ENCODE data around the gene MED16.
"Not testable (repeated sequence)": the region's sequence is repeated elsewhere in the genome, so short reads cannot be mapped to it uniquely, and the experiment has no call there.

MED16 gene

GRCh38 chr19:904545-904944, 11.6 kb upstream of the MED16 start:
- no peak for DNase-seq

- no peak for DNase-seq
These were observed 10.3 kb upstream of the MED16 start for GRCh38 chr19:903266-903797.

- no peak for DNase-seq
These were observed 9.6 kb upstream of the MED16 start for GRCh38 chr19:902446-903226.

DNA sequence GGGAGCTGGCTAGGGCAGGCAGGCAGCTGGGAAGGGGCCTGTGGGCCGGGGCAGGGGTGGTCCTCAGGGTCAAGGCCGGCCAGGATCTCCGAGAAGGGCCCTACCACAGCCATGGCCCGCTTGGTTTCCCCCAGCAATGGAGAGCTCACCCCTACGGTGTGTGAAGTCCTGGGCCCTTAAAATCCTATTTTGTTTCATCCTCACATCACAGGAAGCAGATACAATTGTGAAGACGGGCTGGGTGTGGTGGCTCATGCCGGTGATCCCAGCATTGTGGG, 9.0 kb upstream of the MED16 start:
- no peak for DNase-seq

GRCh38 chr19:901216-902092, 8.5 kb upstream of the MED16 start:
- no peak for DNase-seq

DNA sequence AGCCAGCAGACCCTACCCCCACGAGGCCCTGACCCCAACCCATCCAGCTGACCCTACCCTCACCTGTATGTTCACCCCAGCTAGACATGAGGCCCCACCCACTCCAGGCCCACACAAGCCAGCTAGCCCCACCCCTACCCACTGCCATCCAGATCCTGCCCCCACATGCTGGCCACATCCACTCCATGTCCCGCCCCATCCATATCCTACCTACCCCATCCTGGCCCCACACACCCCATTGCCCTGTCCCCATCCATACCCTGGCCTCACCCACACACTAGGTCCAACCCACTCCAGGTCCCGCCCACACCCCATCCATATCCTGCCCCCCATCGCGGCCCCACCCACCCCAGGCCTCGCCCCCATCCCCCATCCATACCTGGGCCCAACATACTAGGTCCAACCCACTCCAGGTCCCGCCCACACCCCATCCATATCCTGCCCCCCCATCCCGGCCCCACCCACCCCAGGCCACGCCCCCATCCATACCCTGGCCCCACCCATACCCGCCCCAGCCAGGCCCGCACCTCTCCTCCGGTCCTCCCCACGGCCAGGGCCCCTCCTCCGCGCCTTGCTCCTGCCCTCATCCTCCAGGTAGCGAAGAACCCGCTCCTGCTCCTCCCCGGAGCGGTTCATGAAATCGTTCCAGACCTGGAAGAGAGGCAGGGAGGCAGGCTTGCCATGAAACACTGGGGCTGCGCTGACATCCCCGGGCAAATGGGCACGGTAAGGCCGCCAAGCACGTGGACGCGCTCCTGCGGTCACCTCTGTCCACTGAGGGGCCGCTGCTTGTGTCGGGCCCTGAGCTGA, 7.5 kb upstream of the MED16 start:
- no peak for DNase-seq

DNA sequence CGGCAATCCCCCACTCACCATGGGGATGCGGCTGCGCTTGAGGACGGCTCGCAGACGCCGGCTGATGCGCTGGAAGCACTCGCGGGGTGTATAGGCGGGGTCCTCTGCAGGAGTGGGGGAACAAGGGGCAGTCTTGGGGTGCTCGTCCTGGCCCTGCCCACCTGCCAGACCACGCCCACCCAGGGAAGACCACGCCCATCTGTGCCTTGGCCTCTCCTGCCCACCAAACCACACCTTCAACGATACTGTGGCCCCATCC, 7.0 kb upstream of the MED16 start:
- DNase-seq, result no peak

GRCh38 chr19:899336-900042, 6.5 kb upstream of the MED16 start:
- no peak for DNase-seq

DNA sequence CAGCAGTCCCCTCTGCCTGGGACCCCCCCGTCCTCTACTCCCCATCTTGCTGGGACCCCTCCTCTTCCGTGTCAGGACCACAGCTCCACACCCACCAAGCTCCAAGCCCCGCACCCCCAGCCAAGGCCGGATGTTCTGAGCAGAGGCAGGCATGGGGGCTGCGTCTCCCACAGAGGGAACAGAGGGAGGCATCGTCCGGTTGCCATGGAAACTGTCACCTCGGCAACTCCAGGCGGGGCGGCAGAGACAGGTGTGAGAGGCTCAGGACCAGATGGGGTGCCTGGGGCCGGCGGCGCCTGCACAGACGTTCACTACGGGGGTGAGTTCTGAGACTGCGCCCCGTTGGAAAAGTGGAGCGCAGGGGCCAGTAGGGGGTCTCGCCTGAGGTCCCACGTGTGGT, 5.7 kb upstream of the MED16 start:
- DNase-seq, result no peak

DNA sequence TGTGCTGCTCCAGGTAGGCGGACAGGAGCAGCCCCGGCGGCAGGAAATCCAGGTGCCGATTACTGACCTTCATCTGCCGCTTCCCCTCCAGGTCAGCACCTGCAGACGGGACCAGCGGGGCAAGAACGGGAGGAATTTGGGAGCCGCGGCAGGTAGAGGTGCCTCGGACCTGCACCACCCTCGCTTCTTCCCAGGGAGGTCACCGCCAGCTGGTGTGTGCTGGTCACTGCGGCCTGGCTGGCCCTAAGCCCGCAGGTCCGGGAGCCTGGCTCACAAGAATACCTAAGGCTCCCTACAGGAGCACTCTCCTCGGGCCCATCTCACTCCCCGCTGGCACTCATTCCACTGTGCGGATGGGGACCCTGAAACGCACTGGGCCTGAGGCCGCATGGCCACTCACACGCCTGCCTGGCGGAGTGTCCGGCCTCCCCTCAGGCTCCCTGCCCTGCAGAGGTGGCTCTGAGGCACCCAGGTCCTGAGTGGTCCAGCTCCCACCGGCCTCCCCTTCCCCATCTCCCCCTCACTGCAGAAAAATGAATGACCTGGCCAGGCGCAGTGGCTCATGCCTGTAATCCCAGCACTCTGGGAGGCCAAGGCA, 4.6 kb upstream of the MED16 start:
- no peak for DNase-seq

- DNase-seq, result no peak
These were observed 4.0 kb upstream of the MED16 start for GRCh38 chr19:896999-897398.

DNA sequence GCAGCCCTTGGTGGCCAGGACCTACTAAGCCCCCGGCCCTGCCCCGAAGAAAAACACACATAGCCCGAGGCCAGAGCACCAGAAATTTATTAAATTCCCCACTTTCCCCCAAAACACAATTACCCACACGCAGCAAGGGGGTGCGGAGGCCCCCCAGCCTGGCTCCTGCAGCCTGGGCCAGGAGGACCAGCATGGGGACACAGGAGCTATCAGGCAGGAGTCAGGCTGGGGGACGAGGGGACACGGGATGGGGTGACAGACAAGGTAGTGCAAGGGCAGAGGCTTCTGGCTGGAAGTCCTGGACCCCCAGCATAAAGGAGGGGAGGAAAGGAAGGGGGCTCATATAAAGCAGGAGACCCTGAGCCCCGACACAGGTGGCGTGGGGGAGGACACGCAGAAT, 3.4 kb upstream of the MED16 start:
- DNase-seq, result no peak

DNA sequence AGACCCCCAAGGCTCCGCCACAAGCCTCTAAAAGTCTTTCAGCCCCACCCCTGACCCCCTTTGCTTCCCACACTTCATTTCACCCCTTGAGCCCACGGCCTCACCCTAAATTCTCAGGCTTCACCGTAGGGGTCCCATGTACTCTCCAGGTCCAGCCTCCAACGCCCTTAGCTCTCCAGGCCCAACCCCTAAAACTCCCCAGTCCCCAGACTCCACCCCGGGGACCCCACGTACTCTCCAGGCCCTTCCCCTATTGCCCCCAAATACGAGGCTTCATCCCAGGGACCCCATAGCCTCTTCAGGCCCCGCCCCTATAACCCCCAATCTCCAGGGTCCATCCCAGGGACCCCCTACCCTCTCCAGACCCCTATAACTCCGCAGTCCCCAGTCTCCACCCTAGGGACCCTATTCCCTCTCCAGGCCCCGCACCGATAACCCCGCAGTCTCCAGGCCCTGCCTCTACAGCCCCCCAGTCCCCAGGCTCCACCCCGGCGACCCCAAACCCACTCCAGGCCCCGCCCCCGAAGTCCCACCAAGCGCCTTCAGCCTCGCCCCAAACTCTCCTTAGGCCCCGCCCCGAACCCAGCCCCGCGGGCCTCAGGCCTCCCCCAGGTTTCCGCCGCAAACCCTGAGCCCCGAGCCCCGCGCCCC, 619 bp downstream of the MED16 start:
- no peak for DNase-seq

DNA sequence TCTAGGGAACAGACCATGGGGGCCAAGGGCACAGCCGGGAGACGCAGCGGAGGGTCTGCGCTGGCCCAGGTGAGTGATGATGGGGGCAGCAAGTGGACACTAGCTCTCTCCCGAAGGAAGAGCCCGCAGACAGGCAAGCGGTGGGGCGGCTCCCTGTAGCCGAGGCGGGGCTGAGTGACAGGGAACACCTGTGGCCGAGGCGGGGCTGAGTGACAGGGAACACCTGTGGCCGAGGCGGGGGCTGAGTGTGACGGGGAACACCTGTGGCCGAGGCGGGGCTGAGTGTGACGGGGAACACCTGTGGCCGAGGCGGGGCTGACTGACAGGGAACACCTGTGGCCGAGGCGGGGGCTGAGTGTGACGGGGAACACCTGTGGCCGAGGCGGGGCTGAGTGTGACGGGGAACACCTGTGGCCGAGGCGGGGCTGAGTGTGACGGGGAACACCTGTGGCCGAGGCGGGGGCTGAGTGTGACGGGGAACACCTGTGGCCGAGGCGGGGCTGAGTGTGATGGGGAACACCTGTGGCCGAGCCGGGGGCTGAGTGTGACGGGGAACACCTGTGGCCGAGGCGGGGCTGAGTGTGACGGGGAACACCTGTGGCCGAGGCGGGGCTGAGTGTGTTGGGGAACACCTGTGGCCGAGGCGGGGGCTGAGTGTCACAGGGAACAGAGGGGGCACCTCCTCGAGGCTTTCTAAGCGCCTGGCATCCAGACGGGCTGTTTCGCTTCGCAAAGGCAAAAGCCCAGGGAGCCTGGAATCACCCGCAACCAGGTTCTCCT, 1.4 kb downstream of the MED16 start:
- DNase-seq, result not testable (repeated sequence)

- no peak for DNase-seq
These were observed 2.2 kb downstream of the MED16 start for GRCh38 chr19:890831-891230.

DNA sequence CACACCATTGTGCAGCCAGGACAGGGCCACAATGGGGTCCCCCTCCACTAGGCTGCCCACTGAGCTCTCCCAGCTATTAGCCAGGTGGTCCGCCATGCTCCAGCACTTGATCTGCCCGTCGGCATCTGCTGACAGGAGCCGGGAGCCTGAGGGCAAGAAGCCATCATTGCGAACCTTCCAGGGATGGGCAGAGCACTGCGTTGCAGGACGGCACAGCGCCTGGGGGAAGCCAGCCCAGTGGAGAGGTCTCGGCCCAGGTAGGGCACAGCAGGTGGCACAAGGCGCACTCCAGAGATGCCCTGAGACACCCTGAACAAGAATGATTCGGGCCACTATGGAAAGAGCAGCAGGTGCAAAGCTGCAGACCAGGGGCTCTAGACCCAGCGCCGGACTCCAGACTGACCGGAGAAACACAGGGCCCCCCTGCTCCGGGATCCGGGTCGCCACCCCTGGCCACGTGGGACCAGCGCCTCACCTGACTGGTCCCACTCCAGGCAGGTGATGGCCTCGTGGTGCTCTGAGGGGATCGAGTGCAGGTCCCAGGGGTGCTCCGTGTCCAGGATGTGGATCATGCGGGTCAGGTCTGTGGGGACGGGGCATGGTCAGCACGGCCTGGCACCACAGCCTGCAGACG, 3.2 kb downstream of the MED16 start:
- DNase-seq, result no peak

DNA sequence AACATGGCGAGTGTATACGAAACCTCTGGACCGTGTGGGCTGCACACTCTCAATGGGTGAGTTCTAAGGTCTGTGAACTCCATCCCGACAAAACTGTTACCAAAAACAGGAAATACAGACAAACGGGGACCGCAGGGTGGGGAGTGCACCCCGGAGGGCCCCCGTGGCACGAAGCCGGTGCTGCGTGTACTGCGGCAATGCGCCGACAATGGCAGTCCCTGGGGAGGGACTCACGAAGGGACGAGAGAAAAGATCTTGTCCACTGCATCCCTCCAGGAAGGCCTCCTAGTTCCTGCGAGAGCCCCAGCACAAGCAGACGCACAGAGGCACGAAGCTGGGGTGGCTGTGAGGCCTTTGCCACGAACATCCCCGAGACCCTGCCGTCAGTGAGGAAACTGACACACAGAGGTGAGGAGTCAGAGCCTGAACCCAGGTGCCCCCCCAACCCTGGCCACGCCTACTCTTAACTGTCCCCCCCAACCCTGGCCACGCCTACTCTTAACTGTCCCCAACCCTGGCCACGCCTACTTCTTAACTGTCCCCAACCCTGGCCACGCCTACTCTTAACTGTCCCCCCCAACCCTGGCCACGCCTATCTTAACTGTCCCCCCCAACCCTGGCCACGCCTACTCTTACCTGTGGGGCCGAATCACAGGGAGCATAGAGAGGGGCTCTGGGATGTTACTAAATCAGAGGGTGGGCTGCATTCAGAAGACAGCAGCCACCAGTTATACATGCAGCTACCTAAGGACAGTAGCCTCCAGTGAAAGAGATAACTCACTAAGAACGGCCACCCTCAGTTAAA, 4.2 kb downstream of the MED16 start:
- DNase-seq, result peak; percentile 59

DNA sequence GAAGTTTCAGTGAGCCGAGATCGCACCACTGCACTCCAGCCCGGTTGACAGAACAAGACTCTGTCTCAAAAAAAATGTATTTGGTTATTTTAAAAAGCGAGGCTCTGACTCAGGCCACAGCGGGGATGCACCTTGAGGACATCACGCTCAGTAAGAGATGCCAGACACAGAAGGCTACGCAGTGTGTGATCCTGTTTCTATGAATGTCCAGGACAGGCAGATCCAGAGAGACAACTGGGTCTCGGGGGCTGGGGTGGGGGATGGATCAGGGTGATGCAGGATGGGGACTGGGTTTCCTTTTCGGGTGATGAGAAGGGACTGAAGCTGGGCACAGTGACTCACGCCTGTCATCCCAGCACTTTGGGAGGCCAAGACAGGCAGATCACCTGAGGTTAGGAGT, 5.4 kb downstream of the MED16 start:
- no peak for DNase-seq

DNA sequence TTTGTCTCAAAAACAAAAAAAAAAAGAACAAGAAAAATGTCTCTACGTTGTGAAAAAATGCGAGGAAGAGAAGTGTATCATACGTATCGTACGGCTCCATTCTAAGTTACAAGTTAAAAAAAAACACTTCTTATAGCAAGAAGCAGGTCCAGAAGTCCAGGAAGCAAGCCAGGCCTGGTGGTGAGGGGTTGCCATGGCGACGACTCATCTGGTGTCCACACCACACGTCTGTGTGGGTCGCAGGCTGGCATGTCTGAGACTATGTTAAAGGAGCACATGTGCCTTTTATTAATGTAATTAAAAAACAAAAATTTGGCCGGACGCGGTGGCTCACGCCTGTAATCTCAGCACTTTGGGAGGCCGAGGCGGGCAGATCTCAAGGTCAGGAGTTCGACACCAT, 5.9 kb downstream of the MED16 start:
- no peak for DNase-seq

Measured in activated effector memory CD4-positive, alpha-beta T cell treated with Interleukin-2 at 50 U/mL for 16 hours (primary cell).